Tongue (tissue), 2 donors: ENCODE results near the gene LYST. TPM values are rescaled to one million over a fixed set of nuclear protein-coding genes. Genes with fewer than 3 reads are reported as not detected.

ENCODE experiments used
- DNase-seq: peaks from one replicate; pipeline ENCODE4 v3.0.0-alpha.2; 2015
- total RNA-seq: library from RNA; depleted of rRNA; stranded (reverse); fragments of >200 nt; gene quantifications from one replicate; pipeline ENCODE4 v1.2.3, GENCODE V29; 2014

LYST gene
- total RNA-seq, 1 donor from 2014 or later, result 34.0 TPM

DNA sequence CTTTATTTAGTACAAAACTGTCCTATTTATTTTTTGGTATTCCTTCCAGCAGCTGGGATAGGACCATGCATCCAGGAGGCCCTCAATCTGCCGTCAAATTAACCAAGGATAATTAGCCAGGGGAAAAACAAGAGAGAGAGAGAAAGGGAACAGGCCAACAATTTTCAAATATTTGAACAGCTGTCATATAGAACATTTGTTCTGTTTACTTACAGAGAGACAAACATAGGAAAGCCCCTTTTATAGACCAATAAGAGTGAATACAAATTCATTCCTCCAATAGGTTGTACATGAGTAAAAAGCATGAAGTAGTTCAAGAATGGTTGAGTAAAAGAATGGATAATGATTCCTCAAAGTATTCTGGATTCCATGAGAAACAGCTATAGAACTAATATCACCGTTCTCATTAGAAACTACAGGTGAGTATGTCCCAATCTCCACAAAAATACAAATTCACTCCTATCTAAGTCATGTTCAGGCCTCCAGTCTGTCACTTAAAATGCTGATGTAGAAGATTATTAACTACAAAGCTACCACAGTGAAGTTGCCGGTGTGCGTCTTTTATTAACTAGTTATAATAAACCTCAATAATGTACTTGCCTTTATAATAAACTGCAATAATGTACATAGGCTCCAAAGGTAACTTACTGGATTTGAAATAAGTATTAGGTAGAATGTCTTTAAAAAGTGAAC, 152.4 kb downstream of the LYST start:
- peak; percentile 6 for DNase-seq

DNA sequence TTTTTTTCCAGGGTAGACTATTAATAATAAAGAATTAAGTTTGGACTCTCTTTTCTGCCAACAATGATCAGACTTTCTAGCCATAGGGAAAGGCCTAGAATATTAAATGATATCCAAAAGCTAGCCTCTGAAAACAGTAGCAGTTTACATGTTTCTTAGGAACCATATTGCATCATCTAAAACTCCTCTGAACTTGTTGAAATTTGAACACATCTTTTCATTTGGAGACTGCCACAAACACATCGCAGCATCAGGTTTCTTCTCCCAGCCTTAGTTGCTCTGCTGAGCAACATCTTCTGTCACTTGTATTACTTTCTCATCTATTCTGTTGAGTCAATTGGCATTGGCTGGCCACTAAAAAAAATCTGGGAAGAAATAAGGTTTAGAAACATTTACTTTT, 153.9 kb downstream of the LYST start:
- no peak for DNase-seq

DNA sequence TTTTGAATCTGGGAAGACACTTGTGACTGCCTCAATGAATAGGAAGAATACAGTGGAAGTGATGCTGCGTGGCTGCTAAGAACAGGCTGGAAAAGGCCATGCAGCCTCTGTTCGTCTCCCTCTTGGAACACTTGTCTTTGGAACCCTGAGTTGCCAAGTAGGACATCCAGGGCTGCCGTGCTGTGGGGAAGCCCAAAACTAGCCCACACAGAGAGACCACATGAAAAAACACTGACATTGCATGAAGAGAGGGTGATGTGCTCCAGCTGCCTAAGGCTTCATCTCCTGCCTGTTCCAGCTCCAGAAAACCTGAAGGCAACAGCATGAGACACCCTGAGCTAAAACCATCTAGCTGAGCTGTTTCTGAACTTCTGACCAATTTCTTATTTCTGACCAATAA, 156.0 kb downstream of the LYST start:
- no peak for DNase-seq

DNA sequence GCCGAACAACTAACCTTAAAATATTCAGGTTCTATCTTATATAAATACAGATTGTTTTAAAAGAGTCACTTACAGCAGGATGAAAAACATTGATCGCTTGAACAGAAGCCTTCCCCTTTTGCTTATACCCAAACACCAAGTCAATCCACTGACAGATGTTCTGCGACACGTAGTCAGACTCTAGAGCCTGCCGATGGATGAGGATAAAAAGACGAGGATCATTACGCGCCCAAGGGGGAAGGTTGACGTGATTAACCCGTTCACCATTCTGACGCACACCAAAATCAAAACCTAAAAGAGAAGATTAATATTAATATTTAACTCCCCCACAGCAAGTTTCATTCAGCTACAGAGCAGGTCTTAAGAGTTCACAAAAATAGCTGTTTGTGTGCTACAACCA, 157.7 kb downstream of the LYST start:
- DNase-seq, result no peak

DNA sequence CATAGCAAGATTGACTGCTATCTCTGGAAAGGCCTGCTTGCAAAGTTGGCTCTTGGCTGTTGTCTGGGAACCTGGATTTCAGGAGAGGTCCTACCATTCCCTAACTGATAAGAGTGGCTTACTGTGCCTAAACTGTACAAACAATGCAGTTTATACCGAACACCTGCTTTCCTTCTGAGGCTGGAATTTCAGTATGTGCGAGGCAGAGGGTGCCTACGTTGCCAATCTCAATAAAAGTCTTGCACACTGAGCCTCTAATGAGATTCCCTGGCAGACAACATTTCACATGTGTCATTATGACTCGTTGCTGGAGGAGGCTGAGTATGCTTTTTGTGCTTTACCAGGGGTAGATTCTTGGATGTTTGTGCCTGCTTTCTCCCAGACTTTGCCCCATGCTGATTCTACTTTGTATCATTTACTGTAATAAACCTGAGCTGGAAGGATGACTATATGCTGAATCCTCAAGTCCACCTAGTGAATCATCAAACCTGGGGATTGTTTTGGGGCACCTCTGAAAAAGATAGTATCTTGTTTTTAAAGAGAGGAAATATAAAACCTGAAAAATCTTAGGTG, 158.2 kb downstream of the LYST start:
- DNase-seq, result no peak

DNA sequence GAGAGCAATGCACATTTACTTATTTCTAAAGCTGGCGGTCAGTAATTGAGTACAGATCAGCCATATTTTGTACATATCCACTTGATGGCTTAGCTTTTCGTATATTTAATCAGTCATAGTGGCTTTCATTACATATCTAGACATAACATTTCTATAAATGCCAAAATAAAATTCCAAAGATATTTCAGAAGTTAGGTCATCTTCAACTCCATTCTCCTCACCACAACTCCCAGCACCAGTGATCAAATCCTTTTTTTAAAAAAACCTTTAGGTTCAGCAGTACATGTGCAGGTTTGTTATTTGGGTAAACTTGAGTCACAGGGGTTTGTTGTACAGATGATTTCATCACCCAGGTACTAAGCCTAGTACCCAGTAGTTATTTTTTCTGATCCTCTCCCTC, 163.2 kb downstream of the LYST start:
- no peak for DNase-seq

DNA sequence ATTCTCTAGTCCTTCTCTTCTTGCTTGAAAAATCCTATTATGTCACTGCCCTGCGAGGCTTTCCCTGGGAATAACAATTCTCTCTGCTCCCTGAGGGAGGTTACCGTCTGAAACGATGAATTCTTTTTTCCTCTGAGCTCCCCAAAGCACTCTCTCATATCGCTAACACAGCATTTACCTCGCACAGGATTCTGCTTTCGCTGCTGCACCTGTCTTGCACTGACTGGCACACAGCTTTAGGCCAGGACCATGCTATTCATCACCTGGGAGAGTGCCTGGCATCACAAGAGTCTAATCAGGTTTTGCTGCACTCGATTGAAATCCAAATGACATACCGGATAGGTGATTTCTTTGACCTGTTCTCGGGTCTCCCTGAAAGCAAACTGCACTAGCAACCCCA, 164.3 kb downstream of the LYST start:
- DNase-seq, result no peak

DNA sequence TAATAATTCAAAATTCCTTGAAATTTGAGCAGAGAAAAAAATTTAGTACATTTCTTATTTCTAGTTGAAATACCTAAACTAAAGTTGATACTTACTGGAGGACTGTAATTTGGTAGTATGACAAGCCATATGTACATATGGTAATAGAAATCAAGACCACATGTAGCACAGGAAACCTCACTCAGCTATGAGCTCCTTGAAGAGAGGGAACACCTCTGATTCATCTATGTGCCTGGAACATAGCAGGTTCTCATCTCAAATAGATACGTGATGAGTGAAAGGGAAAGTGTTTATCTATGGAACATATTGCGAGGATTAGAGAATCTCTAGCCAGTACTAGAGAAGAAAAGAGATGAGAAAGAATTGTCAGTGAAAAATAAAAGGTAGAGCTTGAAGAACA, 169.2 kb downstream of the LYST start:
- no peak for DNase-seq

DNA sequence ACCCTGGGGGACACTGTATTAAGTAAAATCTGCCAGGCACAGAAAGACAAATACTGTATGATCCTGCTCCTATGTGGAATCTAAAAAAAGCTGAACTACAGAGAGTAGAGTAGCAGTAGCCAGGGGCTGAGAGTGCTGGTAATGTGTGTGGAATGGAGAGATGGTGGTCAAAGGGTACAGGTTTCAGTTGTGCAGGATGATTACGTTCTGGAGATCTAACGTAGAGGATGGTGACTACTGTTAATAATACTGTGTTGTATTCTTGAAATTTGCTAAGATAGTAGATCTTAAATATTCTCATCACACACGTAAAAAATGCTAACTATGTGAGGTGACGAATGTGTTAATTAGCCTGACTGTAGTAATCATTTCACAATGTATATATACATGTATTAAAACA, 177.3 kb downstream of the LYST start:
- DNase-seq, result no peak

DNA sequence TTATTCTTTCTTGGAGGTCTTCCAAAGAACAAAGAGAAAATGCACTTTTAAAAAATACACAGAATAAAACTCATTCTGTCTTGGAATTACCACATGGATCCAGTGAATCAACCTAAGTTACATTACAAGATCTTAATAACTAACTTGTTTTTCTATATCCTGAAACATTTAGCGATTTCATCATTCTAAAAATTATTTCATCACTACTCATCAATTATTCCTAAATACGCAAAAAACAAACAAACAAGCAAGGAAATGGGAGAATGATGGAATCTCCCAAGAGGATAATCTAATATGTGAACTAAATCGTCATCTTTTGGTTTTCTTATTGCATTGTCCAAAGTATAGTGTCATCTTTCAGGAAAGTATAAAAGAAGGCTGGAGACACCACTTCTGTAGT, 178.6 kb downstream of the LYST start:
- no peak for DNase-seq

DNA sequence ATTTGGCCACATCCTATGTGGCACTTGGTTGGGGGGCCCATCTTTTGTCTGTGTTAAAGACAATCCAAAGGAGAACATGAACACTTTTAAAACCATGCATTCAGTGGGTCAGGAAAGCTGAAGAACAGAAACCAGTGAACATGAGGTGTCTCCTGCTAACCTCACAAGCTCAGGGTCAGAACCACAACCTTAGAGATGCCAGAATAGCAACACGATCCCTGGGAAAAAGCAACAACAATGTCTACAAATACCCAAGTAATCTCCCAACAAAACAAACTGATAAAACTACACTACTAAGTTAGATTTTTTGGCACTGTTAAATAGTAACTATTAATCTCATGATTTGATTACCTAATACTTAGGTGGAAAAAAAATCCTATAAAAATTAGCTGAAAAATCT, 183.1 kb downstream of the LYST start:
- no peak for DNase-seq

DNA sequence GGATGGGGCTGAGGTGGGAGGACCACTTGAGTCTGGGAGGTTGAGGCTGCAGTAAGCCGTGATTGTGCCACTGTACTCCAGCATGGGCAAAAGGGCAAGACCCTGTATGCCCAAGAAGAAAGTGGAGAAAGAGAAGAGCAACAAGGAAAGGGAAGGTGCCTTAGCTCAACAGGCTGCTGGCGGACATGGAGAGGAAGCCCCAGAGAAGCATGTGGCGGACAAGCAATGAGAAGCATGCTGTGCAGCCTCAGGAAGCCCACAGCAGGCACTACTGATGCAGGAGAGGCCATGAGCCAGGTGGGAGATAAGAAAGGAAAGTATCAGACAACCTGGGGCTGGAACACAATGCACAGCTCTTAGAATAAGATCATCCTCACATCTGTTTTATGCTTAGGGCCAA, 184.5 kb downstream of the LYST start:
- no peak for DNase-seq

DNA sequence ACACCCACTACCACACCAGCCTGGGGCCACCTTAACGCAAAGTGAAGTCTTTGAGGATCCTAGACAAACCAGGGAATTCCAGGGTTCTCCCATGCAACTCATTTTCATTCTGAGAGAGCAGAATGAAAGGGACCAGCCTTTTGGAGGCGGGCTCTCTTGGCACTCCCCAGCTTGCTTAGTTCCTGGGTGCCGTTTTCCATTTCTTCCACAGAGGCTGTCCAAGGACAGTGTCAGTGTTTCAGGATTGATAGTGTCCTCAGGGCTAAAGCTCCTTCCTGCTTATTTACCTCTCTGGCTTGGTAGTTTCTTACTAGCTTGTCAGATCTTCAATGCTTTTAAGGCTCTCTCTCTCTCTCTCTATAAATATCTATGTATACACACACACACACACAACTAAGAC, 187.1 kb downstream of the LYST start:
- no peak for DNase-seq

DNA sequence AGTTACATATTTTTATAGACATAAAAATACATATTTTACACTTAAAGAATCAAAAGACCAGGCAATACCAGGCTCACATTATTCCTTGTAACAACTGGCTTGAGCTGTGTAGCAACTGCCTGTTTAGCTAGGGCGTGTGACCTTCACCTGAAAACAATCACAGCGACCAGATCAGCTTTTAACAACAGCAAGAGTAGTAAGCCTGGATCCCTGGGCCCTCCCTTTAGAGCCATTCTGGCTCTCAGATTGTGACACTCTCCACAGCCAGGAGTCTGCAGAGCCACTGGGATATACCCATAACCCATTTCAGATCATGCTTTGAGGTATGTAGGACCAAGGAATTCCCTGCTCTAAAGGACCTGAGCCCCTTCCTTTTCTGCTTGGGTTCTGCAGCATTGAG, 187.7 kb downstream of the LYST start:
- no peak for DNase-seq

DNA sequence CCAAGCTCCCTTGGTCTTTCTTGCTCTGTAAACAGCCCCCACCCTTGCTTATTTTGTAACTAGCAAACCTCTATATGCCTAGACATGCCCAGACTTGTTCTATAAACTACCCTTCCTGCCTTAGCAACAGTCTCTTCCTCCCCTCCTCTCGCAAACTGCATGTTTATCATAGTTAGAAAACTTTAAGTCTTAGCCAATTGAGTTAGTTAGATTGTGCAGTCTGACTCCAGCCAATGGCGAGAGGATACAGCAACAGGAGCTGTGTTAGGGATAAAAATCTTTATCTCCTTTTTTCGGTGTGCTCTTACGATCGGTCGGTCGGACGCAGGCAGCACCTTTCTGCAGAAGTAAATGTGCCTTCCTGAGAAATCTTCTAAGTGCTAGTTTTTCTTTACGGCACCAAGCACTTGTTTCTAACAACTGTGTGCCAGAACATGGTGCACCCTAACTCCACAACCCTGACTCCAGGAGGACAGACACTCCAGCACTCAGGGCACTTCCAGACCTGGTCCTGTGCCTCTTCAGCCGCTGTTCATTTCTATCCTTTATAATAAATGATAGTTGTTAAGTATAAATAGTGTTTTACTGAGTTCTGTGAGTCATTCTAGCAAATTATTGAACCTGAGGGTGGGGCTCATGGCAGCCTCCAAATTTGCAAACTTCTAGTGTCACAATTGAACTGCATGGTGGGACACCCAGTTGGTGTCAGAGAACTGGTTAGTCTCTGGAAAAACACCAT, 191.4 kb downstream of the LYST start:
- no peak for DNase-seq

DNA sequence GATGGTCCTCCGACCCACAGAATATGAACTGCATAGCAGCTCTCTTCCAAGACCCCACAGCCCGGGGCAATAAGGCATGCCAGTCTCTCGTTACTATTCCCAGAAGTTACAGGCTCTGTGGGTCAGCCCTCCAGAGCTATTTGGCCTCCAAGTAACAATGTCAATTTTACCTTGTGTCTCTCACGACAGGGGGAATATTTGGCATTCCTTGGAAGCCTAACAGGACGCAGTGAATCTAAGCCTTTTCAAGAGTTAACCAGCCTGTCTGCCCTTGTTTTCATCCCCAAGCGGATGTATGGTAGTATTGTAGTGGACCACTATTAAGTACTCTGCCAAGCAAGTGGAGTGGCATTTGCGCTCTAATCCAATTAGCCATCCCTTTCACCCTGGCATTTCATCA, 192.7 kb downstream of the LYST start:
- DNase-seq, result no peak

DNA sequence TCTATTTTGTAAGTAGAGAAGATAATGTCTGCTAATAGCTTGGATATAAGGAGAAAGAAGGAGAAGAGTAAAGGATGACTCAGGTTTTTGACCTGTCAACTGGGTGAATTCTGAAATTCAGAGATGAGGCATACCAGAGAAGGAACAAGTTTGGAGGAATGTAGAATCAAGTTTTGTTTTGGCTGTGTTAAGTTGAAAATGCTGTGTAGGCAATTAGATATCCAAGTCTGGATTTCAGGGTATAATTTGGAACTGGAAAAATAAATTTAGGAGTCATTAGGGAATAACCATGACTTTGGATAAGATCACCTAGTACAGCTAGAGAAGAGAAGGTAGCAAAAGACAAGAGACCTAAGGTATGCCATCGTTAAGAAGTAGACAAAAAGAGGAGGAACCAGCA, 194.7 kb downstream of the LYST start:
- no peak for DNase-seq

DNA sequence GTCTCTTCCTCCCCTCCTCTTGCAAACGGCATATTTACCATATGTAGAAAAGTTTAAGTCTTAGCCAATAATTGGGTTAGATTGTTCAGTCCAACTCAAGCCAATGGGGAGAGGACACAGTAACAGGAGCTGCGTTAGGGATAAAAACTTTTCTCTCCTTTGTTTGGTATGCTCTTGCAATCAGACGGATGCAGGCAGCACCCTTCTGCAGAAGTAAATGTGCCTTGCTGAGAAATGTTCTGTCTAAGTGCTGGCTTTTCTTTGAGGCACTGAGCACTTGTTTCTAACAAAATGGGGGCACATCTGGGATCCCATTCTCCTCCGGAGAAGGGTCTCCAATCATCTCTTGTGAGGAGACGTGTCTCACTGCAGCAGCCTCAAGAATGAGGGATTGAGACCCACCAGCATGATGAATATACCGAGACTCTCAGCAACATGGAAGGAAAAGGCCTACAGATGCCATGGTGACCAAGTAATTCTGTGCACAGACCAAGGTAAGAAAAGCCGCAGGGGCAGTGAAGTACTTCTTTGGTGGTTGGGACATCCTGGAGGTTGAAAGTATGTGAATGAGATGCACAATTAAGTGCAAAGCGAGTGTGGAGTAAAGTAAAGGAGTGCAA, 196.4 kb downstream of the LYST start:
- no peak for DNase-seq

DNA sequence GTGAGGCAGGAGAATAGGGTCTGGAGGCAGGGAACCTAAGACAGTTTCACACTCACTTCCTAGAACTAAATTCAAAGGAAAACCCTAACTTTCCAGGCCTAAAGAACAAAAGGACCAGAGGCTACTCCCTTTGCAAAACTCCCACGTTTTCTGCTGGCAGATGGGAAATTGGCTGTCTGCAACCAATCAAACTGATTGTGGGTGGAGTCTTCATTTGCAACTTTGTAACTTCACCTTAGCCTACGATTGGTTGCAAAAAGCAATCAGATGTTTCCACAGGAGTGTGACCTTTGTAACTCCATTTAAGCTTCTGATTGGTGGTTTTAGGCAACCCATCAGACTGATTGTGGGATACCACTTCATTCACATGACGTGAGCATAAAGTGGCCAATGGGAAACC, 197.4 kb downstream of the LYST start:
- DNase-seq, result no peak

DNA sequence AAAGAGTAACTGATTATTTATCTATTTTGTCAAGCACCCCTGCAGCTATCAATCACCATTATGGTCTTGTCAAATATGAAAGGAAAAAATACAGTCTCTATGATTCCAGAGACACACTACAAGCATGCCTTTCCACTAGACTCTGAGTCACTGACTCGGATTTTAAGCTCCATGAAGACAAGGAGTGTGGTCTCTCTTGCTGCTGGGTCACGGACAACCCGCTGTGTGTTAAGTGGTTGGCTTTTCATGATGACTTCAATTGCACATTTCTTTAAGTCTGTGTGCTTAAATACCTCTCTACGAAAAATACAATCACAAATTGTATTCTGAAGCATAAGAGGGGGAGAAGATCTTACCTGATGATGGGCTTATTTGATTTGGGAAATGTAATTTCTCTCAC, 203.1 kb downstream of the LYST start:
- DNase-seq, result no peak

DNA sequence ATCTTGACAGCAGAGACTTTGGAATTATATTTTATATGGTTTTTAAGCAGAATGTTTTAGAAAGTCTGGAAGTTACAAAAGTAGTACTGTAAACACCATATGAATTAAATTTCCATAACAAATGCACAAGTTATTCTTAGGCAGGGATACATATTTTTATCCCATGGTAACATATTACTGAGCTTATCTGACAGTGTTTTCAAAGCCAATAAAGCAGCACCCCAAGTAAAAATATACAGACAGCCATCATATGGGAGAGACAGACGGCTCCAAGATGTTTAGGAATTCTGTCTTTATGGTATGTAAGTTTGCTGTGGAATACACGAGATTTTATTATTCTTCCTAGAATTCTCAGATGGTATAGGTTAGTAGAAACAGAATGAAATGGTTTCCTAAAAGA, 205.1 kb downstream of the LYST start:
- DNase-seq, result no peak

DNA sequence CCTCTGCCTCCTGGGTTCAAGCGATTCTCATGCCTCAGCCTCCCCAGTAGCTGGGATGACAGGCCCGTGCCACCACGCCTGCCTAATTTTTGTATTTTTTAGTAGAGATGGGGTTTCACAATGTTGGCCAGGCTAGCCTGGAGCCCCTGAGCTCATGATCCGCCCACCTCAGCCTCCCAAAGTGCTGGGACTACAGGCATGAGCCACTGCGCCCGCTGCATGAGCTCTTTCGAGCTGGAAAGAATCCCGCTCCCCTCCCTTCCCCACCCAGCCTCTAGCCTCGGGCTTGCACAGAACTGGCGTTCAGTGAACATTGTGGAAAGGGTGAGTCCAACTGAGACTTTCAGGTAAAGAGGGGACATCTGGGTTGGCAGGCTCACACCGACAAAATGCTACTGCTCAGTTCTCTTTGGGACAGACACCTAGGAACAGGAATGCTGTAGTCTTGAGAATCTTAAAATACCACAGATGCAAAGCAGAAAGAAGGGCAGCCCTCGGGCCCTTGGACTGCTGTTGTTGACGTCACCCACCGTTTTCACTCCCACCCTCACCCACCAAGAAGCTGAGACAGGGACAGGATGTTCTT, 207.4 kb downstream of the LYST start:
- DNase-seq, result no peak
